Measurements from ENCODE around the gene EGFL8.
A peak's percentile ranks its signal among the peaks of the same experiment; 100 is the strongest.

Gene EGFL8

GRCh38 chr6:32118782-32119628 lies 45.4 kb upstream of the EGFL8 start:
- Histone ChIP-seq H3K9me3 (ENCODE audit: severe bottlenecking) (no peaks in the 10 kb centered on the region), H3K27ac (ENCODE audit: poor library complexity, severe bottlenecking) (no peak overlapping the region), H3K27me3 (ENCODE audit: insufficient read depth, poor library complexity, severe bottlenecking) (no peaks in the 10 kb centered on the region), H3K4me1 (ENCODE audit: insufficient read depth, poor library complexity, severe bottlenecking) (peaks cover 11% of the 10 kb centered on the region), H3K36me3 (ENCODE audit: low read depth) (peaks cover 42% of the 10 kb centered on the region), H3K4me3 (ENCODE audit: severe bottlenecking) (no peak overlapping the region)
- DNase-seq (ENCODE audit: low spot score) = no peak
- TF ChIP-seq, protein P1, sequence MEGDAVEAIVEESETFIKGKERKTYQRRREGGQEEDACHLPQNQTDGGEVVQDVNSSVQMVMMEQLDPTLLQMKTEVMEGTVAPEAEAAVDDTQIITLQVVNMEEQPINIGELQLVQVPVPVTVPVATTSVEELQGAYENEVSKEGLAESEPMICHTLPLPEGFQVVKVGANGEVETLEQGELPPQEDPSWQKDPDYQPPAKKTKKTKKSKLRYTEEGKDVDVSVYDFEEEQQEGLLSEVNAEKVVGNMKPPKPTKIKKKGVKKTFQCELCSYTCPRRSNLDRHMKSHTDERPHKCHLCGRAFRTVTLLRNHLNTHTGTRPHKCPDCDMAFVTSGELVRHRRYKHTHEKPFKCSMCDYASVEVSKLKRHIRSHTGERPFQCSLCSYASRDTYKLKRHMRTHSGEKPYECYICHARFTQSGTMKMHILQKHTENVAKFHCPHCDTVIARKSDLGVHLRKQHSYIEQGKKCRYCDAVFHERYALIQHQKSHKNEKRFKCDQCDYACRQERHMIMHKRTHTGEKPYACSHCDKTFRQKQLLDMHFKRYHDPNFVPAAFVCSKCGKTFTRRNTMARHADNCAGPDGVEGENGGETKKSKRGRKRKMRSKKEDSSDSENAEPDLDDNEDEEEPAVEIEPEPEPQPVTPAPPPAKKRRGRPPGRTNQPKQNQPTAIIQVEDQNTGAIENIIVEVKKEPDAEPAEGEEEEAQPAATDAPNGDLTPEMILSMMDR (IDR thresholded peaks at IDR 0.05; ENCODE audit: poor library complexity, severe bottlenecking) = peak; percentile 91
- peak; percentile 81 for ATAC-seq (ENCODE audit: low read depth)

GRCh38 chr6:32120573-32121059 lies 43.8 kb upstream of the EGFL8 start:
- TF ChIP-seq, protein P1 (IDR thresholded peaks at IDR 0.05; ENCODE audit: poor library complexity, severe bottlenecking) = no peak
- no peak for DNase-seq (ENCODE audit: low spot score)
- no peak overlapping the region for H3K4me3 ChIP-seq (ENCODE audit: severe bottlenecking)
- H3K36me3 ChIP-seq (ENCODE audit: low read depth) = peaks cover 50% of the 10 kb centered on the region
- no peaks in the 10 kb centered on the region for H3K4me1 ChIP-seq (ENCODE audit: insufficient read depth, poor library complexity, severe bottlenecking)
- no peaks in the 10 kb centered on the region for H3K9me3 ChIP-seq (ENCODE audit: severe bottlenecking)
- no peak overlapping the region for H3K27ac ChIP-seq (ENCODE audit: poor library complexity, severe bottlenecking)
- H3K27me3 ChIP-seq (ENCODE audit: insufficient read depth, poor library complexity, severe bottlenecking) = no peaks in the 10 kb centered on the region
- no peak for ATAC-seq (ENCODE audit: low read depth)

- Histone ChIP-seq H3K27me3 (ENCODE audit: insufficient read depth, poor library complexity, severe bottlenecking) (no peaks in the 10 kb centered on the region), H3K4me1 (ENCODE audit: insufficient read depth, poor library complexity, severe bottlenecking) (no peaks in the 10 kb centered on the region), H3K9me3 (ENCODE audit: severe bottlenecking) (no peaks in the 10 kb centered on the region), H3K4me3 (ENCODE audit: severe bottlenecking) (no peak overlapping the region), H3K36me3 (ENCODE audit: low read depth) (peaks cover 51% of the 10 kb centered on the region), H3K27ac (ENCODE audit: poor library complexity, severe bottlenecking) (no peak overlapping the region)
- TF ChIP-seq, protein P1 (IDR thresholded peaks at IDR 0.05; ENCODE audit: poor library complexity, severe bottlenecking) = no peak
- ATAC-seq (ENCODE audit: low read depth) = no peak
- no peak for DNase-seq (ENCODE audit: low spot score)
These were observed 40.7 kb upstream of the EGFL8 start for GRCh38 chr6:32123681-32124080.

GRCh38 chr6:32126880-32127279 lies 37.5 kb upstream of the EGFL8 start:
- H3K36me3 ChIP-seq (ENCODE audit: low read depth) = peaks cover 34% of the 10 kb centered on the region
- H3K27ac ChIP-seq (ENCODE audit: poor library complexity, severe bottlenecking) = peak overlapping the region; percentile 30
- H3K4me3 ChIP-seq (ENCODE audit: severe bottlenecking) = peak overlapping the region; percentile 78
- H3K27me3 ChIP-seq (ENCODE audit: insufficient read depth, poor library complexity, severe bottlenecking) = no peaks in the 10 kb centered on the region
- TF ChIP-seq, protein P1 (IDR thresholded peaks at IDR 0.05; ENCODE audit: poor library complexity, severe bottlenecking) = no peak
- no peaks in the 10 kb centered on the region for H3K9me3 ChIP-seq (ENCODE audit: severe bottlenecking)
- no peak for DNase-seq (ENCODE audit: low spot score)
- no peaks in the 10 kb centered on the region for H3K4me1 ChIP-seq (ENCODE audit: insufficient read depth, poor library complexity, severe bottlenecking)
- ATAC-seq (ENCODE audit: low read depth) = no peak

GRCh38 chr6:32127409-32127716 lies 37.0 kb upstream of the EGFL8 start:
- TF ChIP-seq, protein P1 (IDR thresholded peaks at IDR 0.05; ENCODE audit: poor library complexity, severe bottlenecking) = no peak
- no peak for ATAC-seq (ENCODE audit: low read depth)
- no peaks in the 10 kb centered on the region for H3K4me1 ChIP-seq (ENCODE audit: insufficient read depth, poor library complexity, severe bottlenecking)
- H3K9me3 ChIP-seq (ENCODE audit: severe bottlenecking) = no peaks in the 10 kb centered on the region
- H3K27ac ChIP-seq (ENCODE audit: poor library complexity, severe bottlenecking) = peak overlapping the region; percentile 30
- peak overlapping the region; percentile 78 for H3K4me3 ChIP-seq (ENCODE audit: severe bottlenecking)
- H3K27me3 ChIP-seq (ENCODE audit: insufficient read depth, poor library complexity, severe bottlenecking) = no peaks in the 10 kb centered on the region
- H3K36me3 ChIP-seq (ENCODE audit: low read depth) = peaks cover 29% of the 10 kb centered on the region
- no peak for DNase-seq (ENCODE audit: low spot score)

Data from RWPE2 (cell line).